Central memory CD8-positive, alpha-beta T cell (primary cell): ENCODE results near the gene CTBP2.
A peak's percentile ranks its signal among the peaks of the same experiment; 100 is the strongest.

Source experiments
- ATAC-seq: fragments of 150-1000 bp; cut with Tn5 transposase; replicated peaks from 2 replicates; pipeline ENCODE4 v1.10.0; 2022; ENCODE audit warnings: mild to moderate bottlenecking, moderate FRiP score, moderate number of reproducible peaks; ENCODE audit not compliant: poor library complexity, severe bottlenecking; ENCODE audit errors: extremely low read depth
- DNase-seq, 2 donors: peaks; one replicate each; pipeline ENCODE4 v3.0.0; 2021; ENCODE audit warnings: low spot score in 2 of 2
- H3K27ac Mint-ChIP-seq: one replicate; pipeline ENCODE4 v1.8.0; 2022; ENCODE audit warnings: low read depth, mild to moderate bottlenecking, moderate library complexity, mixed read lengths
- H3K27me3 Mint-ChIP-seq: one replicate; pipeline ENCODE4 v1.8.0; 2022; ENCODE audit warnings: mixed read lengths
- H3K36me3 Mint-ChIP-seq: one replicate; pipeline ENCODE4 v1.8.0; 2022; ENCODE audit warnings: mild to moderate bottlenecking, moderate library complexity, mixed read lengths; ENCODE audit not compliant: insufficient read depth
- H3K4me1 Mint-ChIP-seq: one replicate; pipeline ENCODE4 v1.8.0; 2022; ENCODE audit warnings: mixed read lengths
- H3K4me3 Mint-ChIP-seq: one replicate; pipeline ENCODE4 v1.8.0; 2022; ENCODE audit warnings: mild to moderate bottlenecking, moderate library complexity, mixed read lengths
- H3K9me3 Mint-ChIP-seq: one replicate; pipeline ENCODE4 v1.8.0; 2022; ENCODE audit warnings: mixed read lengths

Gene CTBP2

GRCh38 chr10:125072794-125073193, 87.6 kb downstream of the CTBP2 start:
- Mint-ChIP-seq H3K27ac (no peak overlapping the region), H3K9me3 (no peaks in the 10 kb centered on the region), H3K36me3 (no peaks in the 10 kb centered on the region), H3K4me3 (no peak overlapping the region), H3K4me1 (no peaks in the 10 kb centered on the region), H3K27me3 (peaks cover 12% of the 10 kb centered on the region)
- no peak for DNase-seq
- ATAC-seq = no peak

DNA sequence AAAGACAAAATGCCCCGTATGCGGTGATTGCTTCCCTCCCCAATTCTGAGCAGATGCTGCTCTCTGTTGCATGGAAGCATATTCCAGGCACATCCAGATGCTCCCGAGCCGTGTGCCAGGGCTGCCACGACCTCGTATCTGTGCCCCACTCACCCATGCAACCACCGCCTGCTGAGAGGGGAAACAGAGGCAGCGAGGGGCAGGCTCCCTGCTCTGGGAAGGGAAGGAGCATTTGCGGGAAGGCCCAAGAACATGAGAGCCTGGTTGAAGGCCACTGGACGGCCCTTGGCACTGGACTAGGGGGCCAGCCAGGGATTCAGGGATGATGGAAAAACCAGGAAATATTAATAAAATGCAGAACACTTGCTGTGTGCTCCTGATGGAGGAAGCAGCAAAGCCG, 89.4 kb downstream of the CTBP2 start:
- no peak for ATAC-seq
- H3K4me1 Mint-ChIP-seq = no peaks in the 10 kb centered on the region
- H3K27me3 Mint-ChIP-seq = peaks cover 1% of the 10 kb centered on the region
- no peak overlapping the region for H3K4me3 Mint-ChIP-seq
- H3K36me3 Mint-ChIP-seq = no peaks in the 10 kb centered on the region
- H3K27ac Mint-ChIP-seq = no peak overlapping the region
- H3K9me3 Mint-ChIP-seq = no peaks in the 10 kb centered on the region
- no peak for DNase-seq

DNA sequence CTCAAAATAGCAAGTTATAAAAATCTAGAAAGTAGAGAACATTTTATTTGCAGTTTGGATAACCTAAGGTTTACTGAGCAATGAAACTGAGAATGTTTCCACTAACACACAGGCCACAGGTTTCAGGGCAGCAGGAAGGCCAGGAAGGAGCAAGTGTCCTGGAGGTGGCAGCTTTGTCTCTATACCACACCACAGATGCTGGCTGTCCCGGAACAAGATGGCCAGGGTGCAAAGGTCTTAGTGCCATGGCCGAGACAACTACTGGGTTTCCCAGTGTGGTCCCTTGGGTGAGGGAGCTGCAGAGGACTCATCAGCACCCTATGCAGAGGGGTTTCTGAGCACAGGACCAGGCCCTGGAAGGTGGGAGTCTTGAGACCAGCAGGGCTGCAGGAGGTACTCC, 92.0 kb downstream of the CTBP2 start:
- no peak for ATAC-seq
- Mint-ChIP-seq H3K4me1 (peaks cover 14% of the 10 kb centered on the region), H3K9me3 (no peaks in the 10 kb centered on the region), H3K27ac (no peak overlapping the region), H3K4me3 (no peak overlapping the region), H3K27me3 (no peaks in the 10 kb centered on the region), H3K36me3 (no peaks in the 10 kb centered on the region)
- DNase-seq = no peak

GRCh38 chr10:125067764-125068163, 92.6 kb downstream of the CTBP2 start:
- no peak overlapping the region for H3K27ac Mint-ChIP-seq
- H3K36me3 Mint-ChIP-seq = no peaks in the 10 kb centered on the region

GRCh38 chr10:125066764-125067450, 93.5 kb downstream of the CTBP2 start:
- ATAC-seq (no peak), DNase-seq (no peak)
- H3K36me3 Mint-ChIP-seq = peaks cover 2% of the 10 kb centered on the region
- no peaks in the 10 kb centered on the region for H3K9me3 Mint-ChIP-seq
- no peak overlapping the region for H3K4me3 Mint-ChIP-seq
- peaks cover 18% of the 10 kb centered on the region for H3K4me1 Mint-ChIP-seq
- no peak overlapping the region for H3K27ac Mint-ChIP-seq
- no peaks in the 10 kb centered on the region for H3K27me3 Mint-ChIP-seq

More at GRCh38 chr10:125067764-125068163, 92.6 kb downstream of the CTBP2 start:
- Mint-ChIP-seq H3K4me1 (peaks cover 14% of the 10 kb centered on the region), H3K9me3 (no peaks in the 10 kb centered on the region), H3K27me3 (no peaks in the 10 kb centered on the region), H3K4me3 (no peak overlapping the region)
- ATAC-seq = no peak
- DNase-seq = no peak

DNA sequence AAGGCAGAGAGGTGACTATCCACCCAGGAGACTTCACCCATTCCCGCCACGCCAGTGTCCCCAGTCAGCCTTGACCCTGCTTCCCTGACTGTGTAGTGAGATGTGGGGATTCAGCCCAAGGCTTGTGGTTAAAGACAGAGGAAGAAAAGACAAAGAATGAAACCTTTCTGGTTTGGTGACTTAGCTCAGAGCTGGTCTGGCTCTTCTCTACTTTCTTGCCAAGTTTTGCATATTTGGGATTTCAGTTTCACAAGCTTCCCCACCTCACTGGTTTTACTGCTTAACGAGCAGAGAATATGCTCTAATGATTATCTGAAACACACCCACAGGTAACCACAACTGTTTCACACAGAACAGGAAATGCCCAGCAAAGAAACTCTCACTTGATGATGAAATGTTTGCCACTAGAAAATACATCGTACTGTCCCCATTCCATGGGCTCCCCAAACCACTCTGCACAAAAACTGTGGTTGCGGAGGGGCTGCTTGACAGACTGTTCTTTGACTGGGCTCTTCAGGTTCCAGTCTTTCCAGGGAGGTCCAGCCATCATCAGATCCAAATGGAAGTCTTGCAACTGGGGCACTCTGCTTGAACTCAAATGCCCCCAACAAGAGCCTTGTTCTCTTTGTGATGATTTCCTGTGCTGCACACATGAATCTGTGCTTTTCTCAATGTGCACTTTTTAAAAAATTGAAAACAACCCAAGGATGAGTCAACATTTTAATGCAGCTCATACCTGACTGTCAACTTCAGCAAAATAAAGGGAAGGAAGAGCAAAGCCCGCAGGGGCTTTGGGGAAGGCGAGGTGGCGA, 95.5 kb downstream of the CTBP2 start:
- peak overlapping the region; percentile 60 for H3K4me3 Mint-ChIP-seq
- no peak for DNase-seq
- peaks cover 3% of the 10 kb centered on the region for H3K27me3 Mint-ChIP-seq
- H3K9me3 Mint-ChIP-seq = no peaks in the 10 kb centered on the region
- H3K27ac Mint-ChIP-seq = peak overlapping the region; percentile 56
- H3K4me1 Mint-ChIP-seq = peaks cover 32% of the 10 kb centered on the region
- ATAC-seq = peak; percentile 67
- H3K36me3 Mint-ChIP-seq = peaks cover 2% of the 10 kb centered on the region

- DNase-seq (no peak), ATAC-seq (no peak)
- Mint-ChIP-seq H3K27me3 (peaks cover 10% of the 10 kb centered on the region), H3K36me3 (peaks cover 2% of the 10 kb centered on the region), H3K27ac (no peak overlapping the region), H3K9me3 (no peaks in the 10 kb centered on the region), H3K4me1 (peaks cover 32% of the 10 kb centered on the region), H3K4me3 (no peak overlapping the region)
Observed at GRCh38 chr10:125063256-125063925, 97.0 kb downstream of the CTBP2 start.

DNA sequence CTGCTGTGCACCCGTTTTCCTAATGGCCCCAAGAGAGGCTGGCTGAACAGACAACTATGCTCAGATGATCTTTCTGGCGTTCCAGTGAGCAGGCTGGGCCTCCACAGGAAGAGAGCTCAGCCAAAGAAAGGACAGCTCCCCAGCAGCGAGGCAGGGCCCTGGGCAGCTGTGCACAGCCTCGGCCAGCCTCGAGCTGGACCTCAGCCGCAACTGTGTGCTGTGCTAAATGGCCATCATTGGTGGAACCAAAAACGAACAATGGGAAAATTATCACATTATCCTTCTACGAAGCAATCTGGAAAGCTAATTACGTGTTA, 97.5 kb downstream of the CTBP2 start:
- H3K36me3 Mint-ChIP-seq = peaks cover 2% of the 10 kb centered on the region
- no peak overlapping the region for H3K27ac Mint-ChIP-seq
- H3K4me1 Mint-ChIP-seq = peaks cover 32% of the 10 kb centered on the region
- H3K4me3 Mint-ChIP-seq = no peak overlapping the region
- no peaks in the 10 kb centered on the region for H3K9me3 Mint-ChIP-seq
- DNase-seq = no peak
- ATAC-seq = no peak
- peaks cover 10% of the 10 kb centered on the region for H3K27me3 Mint-ChIP-seq

DNA sequence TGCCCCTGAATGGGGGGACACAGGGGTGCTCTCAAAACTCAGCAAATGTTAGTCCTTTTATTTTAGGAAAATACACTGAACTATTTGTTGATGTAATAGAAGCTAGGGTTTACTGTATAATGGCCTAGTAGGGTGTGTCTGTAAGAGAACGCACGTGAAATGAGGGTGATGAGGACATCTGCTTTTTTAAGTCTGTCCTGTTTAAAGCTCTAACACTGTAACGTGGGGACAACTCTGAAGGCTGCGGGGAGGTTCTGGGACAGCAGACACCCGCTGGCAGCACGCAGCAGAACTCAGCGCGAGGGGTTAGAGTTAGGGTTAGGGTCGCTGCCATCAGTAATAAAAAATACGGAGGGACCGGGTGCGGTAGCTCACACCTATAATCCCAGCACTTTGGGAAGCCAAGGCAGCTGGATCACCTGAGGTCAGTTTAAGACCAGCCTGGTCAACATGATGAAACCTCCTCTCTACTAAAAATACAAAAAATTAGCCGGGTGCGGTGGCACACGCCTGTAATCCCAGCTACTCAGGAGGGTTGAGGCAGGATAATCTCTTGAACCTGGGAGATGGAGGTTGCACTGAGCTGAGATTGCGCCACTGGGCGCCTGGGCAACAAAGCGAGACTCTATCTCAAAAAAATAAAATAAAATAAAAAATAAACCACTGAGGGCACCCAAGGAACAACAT, 98.0 kb downstream of the CTBP2 start:
- H3K9me3 Mint-ChIP-seq = no peaks in the 10 kb centered on the region
- no peak for DNase-seq
- ATAC-seq = no peak
- H3K27ac Mint-ChIP-seq = peak overlapping the region; percentile 80
- H3K4me1 Mint-ChIP-seq = peaks cover 32% of the 10 kb centered on the region
- peaks cover 2% of the 10 kb centered on the region for H3K36me3 Mint-ChIP-seq
- H3K27me3 Mint-ChIP-seq = peaks cover 10% of the 10 kb centered on the region
- H3K4me3 Mint-ChIP-seq = no peak overlapping the region

GRCh38 chr10:125061557-125062226, 98.7 kb downstream of the CTBP2 start:
- Mint-ChIP-seq H3K4me1 (peaks cover 32% of the 10 kb centered on the region), H3K4me3 (no peak overlapping the region), H3K27me3 (peaks cover 10% of the 10 kb centered on the region), H3K27ac (peak overlapping the region; percentile 80), H3K36me3 (peaks cover 2% of the 10 kb centered on the region), H3K9me3 (no peaks in the 10 kb centered on the region)
- DNase-seq (no peak), ATAC-seq (peak; percentile 26)

GRCh38 chr10:125060826-125061556, 99.4 kb downstream of the CTBP2 start:
- no peaks in the 10 kb centered on the region for H3K9me3 Mint-ChIP-seq
- peaks cover 32% of the 10 kb centered on the region for H3K4me1 Mint-ChIP-seq
- H3K36me3 Mint-ChIP-seq = peaks cover 2% of the 10 kb centered on the region
- no peak for ATAC-seq
- DNase-seq = no peak
- H3K4me3 Mint-ChIP-seq = no peak overlapping the region
- H3K27ac Mint-ChIP-seq = no peak overlapping the region
- peaks cover 10% of the 10 kb centered on the region for H3K27me3 Mint-ChIP-seq

GRCh38 chr10:125060482-125060825, 99.9 kb downstream of the CTBP2 start:
- peaks cover 32% of the 10 kb centered on the region for H3K4me1 Mint-ChIP-seq
- DNase-seq (no peak), ATAC-seq (no peak)
- H3K36me3 Mint-ChIP-seq = peaks cover 2% of the 10 kb centered on the region
- H3K27ac Mint-ChIP-seq = no peak overlapping the region
- H3K9me3 Mint-ChIP-seq = no peaks in the 10 kb centered on the region
- H3K4me3 Mint-ChIP-seq = no peak overlapping the region
- H3K27me3 Mint-ChIP-seq = peaks cover 15% of the 10 kb centered on the region
